ENCODE measurements around the gene PIF1.
"Not testable (repeated sequence)": the region's sequence is repeated elsewhere in the genome, so short reads cannot be mapped to it uniquely, and the experiment has no call there.

Gene PIF1

DNA sequence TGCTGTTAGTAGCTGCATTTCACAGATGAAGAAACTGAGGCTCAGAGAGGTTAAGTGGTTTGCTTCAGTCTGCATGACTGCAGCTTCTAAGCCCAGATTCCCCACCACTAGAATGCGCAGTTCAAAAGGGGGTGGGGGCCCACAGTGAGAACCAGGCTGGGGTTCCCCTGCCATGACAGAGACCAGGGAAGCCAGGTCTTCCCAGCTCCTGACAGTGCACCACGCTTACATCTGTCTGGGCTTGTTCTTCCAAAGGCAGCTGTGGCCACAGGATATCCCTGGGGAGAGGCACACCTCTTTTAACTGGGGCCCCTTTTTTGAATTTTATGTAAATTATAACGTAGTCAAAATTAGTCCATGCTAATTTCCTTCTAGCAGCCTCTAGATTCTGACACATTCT, 21.6 kb upstream of the PIF1 start:
- no peak for DNase-seq

DNA sequence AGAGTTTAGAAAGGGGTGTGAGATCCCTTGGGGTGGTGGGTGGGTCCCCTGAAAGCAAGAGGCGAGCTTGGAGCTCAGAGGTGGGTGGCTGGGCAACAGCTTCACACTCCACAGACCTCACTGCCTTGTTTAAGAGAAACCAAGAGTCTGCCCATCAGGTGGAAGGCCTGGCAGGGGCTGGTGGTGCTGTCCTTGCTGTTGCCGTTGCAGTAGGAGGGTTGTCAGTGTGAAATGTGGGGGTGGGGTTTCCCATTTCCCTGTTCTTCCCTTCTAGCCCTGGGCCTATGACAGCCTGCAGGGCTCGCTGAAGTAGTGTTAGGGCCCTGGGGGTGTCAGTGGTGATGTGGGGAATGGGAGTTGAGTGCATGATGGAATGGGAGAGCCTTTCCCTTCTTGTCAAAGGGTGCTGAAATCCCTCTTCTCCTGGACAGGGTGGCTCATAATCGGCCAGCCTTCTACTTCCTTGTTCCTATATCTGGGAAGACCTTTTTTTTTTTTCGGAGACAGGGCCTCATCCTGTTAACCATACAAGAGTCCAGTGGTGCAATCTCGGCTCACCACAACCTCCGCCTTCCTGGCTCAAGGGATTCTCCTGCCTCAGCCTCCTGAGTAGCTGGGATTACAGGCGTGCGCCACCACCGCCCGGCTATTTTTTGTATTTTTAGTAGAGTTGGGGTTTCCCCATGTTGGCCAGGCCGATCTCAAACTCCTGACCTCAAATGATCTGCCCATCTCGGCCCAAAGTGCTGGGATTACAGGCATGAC, 20.6 kb upstream of the PIF1 start:
- DNase-seq: no peak

GRCh38 chr15:64845183-64845611, 19.8 kb upstream of the PIF1 start:
- no peak for DNase-seq

- DNase-seq: no peak
These were observed 19.2 kb upstream of the PIF1 start for GRCh38 chr15:64844576-64845145.

DNA sequence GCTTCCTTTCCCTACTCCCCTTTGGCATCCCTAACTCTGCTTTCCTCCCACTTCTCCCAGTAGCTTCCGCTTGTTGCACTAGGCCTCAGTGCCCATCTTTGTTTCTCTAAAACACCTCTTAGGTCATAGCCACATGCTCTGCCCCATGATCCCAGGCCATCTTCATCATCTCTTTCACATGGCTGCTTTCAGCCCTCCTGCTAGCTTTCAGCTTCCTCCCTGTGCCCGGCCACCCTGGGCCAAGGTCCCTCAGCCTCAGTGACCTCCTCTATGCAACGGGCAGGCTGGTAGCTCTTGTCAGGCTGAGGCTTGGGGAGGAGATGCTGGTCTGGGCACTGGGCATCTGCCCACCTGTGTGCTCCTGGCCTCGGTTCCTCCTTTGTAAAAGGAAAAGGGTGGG, 18.5 kb upstream of the PIF1 start:
- no peak for DNase-seq

DNA sequence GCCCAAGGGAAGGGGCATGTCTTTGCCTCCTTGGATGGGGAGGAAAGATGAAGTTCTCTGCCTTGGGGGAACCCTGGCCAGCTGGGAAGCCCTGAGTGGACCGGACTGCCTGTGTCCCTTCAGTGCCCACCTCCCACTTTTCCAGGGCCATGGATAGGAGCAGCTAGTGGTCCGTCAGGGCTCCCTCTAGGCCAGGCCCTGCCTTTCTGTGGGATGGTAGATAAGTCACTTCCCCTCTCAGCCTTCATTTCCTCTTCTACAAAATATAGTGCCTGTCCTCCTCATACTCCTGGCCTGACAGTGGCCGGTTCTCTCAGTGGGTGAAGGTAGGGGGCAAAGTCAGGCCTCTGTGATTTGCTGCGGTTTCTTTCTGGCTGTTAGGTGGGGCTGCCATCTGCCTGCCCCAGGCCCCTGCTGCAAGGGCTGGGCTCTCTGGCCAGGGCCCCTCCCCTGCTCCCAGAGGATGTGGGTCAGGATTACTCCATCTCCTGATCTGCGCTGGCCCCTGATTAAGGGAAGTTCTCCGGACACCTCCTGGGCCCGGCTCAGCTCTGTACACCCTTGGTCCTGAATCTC, 17.6 kb upstream of the PIF1 start:
- DNase-seq: no peak

GRCh38 chr15:64842096-64842939, 16.9 kb upstream of the PIF1 start:
- DNase-seq: no peak

DNA sequence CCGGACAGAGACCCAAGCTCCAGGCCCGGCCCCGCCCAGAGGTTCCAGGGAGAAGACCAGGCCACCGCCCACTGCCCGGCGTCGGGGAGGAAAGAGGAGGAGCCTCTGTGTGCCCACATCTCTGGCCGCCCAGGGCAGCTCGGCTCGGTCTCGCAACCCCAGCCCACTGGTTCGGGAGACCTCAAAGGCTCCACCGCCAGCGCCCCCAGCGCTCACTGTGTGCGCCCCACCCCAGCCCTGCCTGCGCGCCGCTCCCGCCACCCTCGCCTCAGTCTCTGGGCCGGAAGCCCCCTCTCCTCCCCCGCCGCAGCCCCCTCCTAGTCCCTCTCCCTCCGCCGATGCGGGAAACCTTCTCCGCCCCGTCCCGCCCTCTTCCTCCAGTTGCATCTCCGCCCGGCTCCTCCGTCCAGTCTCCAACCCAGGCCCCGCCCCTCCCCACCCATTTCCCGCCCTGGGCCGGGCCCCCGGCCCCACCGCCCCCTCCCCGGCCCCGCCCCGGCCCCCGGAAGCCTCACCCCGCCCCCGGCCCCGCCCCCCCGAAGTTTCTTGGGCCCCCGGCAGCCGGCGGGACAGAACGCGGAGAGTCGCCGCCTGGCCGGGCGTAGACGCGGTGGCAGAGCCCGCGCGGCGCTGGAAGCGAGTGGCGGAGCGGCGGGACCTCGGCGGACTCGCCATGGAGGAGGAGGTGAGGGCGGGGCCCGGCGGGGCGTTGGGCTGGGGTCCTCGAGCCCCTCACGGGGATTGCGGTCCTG, 16.1 kb upstream of the PIF1 start, which contains the start of gene PLEKHO2:
PLEKHO2 (plus strand) TSS at position 572 of the 752 bp plus-strand sequence; CDS start at position 674, 102 bp downstream.
- peak; percentile 71 for DNase-seq

GRCh38 chr15:64841060-64841343, 15.6 kb upstream of the PIF1 start:
- no peak for DNase-seq

- no peak for DNase-seq
These were observed 12.1 kb upstream of the PIF1 start for GRCh38 chr15:64837502-64837901.

DNA sequence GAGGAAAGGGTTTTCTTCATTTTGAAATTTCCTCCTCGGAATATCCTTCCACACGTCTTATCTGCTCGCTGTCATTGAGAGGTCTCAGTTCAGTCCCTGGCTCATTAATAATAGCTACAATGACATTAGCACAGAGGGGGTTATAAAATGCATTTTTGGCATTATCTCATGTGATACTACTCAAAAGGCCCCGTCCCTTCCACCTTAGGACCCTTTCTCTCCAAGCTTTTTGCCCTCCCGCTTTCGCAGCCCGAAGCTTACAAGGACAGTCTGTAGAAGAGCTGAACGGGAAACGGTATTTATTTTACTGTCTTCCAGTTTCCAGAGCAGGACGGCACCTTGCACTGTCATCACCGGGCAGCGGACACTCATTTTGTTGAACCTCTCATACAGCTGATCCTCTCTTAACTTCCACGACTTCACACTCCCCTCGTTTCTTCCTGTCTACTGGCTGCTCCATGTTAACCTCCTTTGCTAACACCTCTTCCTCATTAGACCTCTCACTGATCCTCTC, 10.6 kb upstream of the PIF1 start:
- no peak for DNase-seq

- DNase-seq: no peak
These were observed 8.2 kb upstream of the PIF1 start for GRCh38 chr15:64833690-64834089.

DNA sequence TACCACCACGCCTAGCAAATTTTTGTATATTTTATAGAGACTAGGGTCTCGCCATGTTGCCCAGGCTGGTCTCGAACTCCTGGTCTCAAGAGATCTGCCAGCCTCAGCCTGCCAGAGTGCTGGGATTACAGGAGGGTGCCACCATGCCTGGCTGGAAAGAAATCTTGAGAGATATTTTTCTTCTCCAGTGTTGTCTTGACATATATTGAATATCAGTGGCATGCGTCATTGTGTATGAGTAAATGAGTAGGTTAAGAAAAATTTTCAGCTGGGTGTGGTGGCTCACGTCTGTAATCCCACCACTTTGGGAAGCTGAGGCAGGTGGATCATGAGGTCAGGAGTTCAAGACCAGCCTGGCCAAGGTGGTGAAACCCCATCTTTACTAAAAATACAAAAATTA, 3.5 kb upstream of the PIF1 start:
- no peak for DNase-seq

DNA sequence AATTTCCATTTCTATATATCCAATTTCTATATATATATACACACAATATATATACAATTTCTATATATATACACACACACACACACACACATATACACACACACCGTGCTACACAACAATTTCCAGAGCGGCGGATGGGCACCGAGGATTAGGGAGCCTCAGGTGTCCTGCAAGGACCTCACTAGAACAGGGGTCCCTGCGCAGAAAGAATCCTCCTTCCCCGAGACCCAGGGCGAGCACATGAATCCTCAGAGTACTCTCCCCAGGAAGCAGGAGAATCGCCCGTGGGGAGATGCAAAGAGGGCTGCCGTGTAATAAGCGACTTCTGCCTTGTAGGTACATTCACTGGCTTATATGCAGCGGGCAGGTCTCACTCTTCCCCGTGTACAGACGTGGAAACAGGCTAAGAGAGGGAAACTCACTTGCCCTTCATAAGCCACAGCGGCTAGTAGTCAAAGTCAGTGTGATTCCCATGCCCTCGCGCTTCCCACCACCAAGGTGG, 467 bp downstream of the PIF1 start:
- DNase-seq: no peak

GRCh38 chr15:64816452-64816851, 9.0 kb downstream of the PIF1 start:
- no peak for DNase-seq

- DNase-seq: not testable (repeated sequence)
These were observed 10.5 kb downstream of the PIF1 start for GRCh38 chr15:64814965-64815364.

DNA sequence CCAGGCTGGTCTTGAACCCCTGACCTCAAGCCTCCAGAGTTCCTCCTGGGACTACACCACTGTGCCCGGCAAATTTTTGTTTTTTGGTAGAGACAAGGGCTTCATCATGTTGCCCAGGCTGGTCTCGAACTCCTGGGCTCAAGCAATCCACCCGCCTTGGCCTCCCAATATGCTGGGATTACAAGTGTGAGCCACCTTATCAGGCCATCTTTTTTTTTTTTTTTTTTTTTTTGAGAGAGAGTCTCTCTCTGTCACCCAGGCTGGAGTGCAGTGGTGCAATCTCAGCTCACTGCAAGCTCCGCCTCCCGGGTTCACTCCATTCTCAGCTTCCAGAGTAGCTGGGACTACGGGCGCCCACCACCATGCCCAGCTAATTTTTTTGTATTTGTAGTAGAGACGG, 11.2 kb downstream of the PIF1 start:
- DNase-seq: not testable (repeated sequence)

DNA sequence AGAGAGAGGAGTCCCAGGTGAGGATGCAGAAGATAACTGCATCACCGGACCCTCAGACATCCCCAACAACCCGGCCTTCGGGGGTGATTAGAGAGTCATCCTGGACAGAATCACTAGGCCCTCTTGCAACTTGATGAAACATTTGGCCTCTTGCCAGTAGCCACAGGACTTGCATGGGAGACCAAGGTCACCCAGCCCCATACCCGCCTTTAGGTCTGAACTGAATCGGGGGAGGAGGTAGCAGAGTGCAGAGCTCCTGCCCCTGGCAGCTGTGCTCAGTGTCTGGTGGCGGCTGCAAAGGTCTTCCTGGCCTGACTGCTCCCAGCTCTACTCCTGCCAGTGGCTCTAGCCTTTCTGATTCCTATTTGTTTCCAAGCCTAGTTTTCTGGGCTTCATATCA, 12.4 kb downstream of the PIF1 start:
- DNase-seq: no peak

- no peak for DNase-seq
These were observed 14.7 kb downstream of the PIF1 start for GRCh38 chr15:64810497-64811326.

DNA sequence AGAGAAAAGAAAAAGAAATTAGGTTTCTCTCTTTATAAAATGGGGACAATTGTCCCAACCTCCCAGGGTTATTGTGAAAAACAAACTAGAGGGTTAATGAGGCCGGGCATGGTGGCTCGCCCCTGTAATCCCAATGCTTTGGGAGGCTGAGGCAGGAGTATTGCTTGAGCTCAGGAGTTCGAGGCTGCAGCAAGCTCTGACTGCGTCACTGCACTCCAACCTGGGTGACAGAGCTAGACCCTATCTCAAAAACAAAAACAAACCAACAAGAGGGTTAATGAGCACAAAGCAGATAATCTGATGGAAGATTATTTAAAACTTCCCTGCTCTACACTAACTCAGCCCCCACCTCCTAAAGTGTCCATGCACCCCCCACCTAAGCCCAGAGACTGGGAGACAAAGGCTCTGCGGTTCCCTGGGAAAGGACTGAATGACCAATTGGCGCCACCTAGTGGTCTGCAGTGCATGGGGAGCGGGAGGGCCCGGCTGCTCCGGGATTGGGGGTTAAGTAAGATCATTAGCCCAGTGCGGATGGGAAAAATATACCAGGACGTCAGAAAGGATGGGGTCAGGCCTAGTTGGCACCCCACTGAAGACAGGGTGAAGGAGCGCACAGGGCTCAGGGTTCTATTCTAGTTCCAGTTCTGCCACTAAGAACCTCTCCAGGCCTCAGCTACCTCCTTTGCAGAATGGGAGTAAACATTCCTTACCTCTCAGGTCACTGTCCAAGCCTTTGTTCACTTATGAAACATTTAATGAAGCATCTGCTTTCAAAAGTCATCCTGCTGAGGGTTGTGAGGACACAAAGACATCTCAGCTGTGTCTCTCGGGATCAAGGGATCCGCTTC, 15.6 kb downstream of the PIF1 start:
- peak; percentile 45 for DNase-seq
